Measurements from ENCODE around the gene NRF1. TPM values are rescaled to one million over a fixed set of nuclear protein-coding genes. Genes with fewer than 3 reads are reported as not detected.

The NRF1 gene
- total RNA-seq, 1 donor from 2014 or later: 19.3 TPM

DNA sequence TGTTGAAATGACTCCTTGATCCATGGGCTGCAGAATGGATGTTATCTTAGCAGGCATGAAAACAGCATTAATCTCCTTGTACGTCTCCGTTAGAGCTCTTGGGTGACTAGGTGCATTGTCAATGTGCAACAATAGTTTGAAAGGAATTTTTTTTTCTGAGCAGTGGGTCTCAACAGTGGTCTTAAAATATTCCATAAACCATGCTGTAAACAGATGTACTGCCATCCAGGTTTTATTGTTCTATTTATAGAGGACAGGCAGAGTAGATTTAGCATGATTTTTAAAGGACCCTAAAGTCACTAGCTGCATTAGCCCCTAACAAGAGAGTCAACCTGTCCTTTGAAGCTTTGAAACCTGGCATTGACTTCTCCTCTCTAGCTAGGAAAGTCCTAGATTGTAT is 64.0 kb downstream of the NRF1 start:
- H3K9me3 ChIP-seq: no peaks in the 10 kb centered on the region
- no peak overlapping the region for H3K4me3 ChIP-seq
- ATAC-seq: no peak
- DNase-seq: no peak
- H3K27ac ChIP-seq: no peak overlapping the region
- TF ChIP-seq, protein P1, sequence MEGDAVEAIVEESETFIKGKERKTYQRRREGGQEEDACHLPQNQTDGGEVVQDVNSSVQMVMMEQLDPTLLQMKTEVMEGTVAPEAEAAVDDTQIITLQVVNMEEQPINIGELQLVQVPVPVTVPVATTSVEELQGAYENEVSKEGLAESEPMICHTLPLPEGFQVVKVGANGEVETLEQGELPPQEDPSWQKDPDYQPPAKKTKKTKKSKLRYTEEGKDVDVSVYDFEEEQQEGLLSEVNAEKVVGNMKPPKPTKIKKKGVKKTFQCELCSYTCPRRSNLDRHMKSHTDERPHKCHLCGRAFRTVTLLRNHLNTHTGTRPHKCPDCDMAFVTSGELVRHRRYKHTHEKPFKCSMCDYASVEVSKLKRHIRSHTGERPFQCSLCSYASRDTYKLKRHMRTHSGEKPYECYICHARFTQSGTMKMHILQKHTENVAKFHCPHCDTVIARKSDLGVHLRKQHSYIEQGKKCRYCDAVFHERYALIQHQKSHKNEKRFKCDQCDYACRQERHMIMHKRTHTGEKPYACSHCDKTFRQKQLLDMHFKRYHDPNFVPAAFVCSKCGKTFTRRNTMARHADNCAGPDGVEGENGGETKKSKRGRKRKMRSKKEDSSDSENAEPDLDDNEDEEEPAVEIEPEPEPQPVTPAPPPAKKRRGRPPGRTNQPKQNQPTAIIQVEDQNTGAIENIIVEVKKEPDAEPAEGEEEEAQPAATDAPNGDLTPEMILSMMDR (IDR thresholded peaks at IDR 0.05): no peak
- H3K36me3 ChIP-seq: peaks cover 46% of the 10 kb centered on the region
- no peaks in the 10 kb centered on the region for H3K27me3 ChIP-seq
- intact Hi-C loops (cut with DNase I): no loop called here
- H3K4me1 ChIP-seq: no peaks in the 10 kb centered on the region

DNA sequence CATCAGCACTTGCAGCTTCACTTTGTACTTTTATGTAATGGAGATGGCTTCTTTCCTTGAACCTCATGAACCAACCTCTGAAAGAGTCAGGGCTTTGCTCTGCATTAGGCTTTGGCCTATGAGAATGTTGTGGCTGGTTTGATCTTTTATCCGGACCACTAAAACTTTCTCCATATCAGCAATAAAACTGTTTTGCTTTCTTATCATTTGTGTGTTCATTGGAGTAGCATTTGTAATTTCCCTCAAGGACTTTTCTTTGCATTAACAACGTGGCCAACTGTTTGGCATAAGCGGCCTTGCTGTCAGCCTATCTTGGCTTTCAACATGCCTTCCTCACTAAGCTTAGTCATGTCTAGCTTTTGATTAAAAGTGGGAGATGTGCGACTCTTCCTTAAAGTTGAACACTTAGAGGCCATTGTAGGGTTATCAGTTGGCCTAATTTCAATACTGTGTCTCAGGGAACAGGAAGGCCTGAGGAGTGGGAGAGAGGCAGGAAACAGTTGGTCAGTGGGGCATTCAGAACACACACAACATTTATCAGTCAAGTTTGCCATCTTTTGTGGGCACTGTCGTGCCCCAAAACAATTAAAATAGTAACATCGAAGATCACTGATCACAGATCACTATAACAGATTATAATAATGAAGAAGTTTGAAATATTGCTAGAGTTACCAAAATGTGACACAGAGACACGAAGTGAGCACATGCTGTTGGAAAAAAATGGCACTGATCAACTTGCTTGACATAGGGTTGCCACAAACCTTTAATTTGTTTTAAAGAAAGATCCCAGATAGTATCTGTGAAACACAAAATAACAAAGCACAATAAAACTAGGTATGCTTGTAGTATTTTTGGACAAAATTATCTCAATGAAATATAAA is 64.7 kb downstream of the NRF1 start:
- no peak for ATAC-seq
- H3K4me1 ChIP-seq: no peaks in the 10 kb centered on the region
- no peaks in the 10 kb centered on the region for H3K9me3 ChIP-seq
- no peak overlapping the region for H3K27ac ChIP-seq
- peaks cover 45% of the 10 kb centered on the region for H3K36me3 ChIP-seq
- no peak for DNase-seq
- no peaks in the 10 kb centered on the region for H3K27me3 ChIP-seq
- intact Hi-C loops (cut with DNase I): no loop called here
- H3K4me3 ChIP-seq: no peak overlapping the region
- TF ChIP-seq, protein P1 (IDR thresholded peaks at IDR 0.05): no peak

DNA sequence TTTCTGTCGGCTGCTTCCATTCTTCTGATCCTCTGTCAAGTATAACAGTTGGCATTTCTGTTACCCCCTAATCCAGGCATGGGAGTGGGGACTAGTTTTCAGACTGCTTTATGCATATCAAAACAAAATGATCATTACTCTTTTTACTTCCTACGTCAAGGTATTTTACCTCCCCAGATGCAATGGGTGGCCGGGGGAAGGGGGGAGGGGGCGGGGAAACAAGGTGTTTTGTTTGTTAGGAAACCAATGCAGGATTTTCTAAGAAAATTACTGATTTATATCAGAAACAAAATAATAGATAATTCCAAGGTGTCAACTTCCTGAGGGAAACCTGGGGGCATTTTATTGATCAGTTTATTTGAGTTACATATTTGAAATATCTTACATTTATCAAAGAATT is 66.3 kb downstream of the NRF1 start:
- Histone ChIP-seq H3K27me3 (no peaks in the 10 kb centered on the region), H3K36me3 (peaks cover 32% of the 10 kb centered on the region), H3K27ac (no peak overlapping the region), H3K4me3 (no peak overlapping the region), H3K9me3 (no peaks in the 10 kb centered on the region), H3K4me1 (no peaks in the 10 kb centered on the region)
- intact Hi-C loops (cut with DNase I): no loop called here
- TF ChIP-seq, protein P1 (IDR thresholded peaks at IDR 0.05): no peak
- DNase-seq (no peak), ATAC-seq (no peak)

DNA sequence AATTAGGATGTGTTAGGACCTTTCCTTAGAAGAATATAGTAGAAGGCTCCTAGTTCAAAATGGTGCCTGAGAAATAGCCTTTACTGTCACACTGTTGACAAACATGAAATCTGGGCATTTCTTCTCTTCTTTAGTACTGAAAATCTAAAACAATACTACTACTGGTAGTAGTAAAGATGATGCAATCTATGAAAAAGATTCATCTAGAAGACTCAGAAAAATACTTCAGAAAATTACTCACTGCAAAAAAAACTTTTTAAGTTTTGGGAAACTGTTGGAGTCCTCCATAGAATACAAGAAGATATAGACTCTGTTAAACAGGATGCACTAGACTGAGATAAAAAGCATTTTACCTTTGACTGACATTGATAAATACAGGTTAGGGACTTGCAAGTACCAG is 67.1 kb downstream of the NRF1 start:
- TF ChIP-seq, protein P1 (IDR thresholded peaks at IDR 0.05): no peak
- H3K27ac ChIP-seq: no peak overlapping the region
- DNase-seq (no peak), ATAC-seq (no peak)
- intact Hi-C loops (cut with DNase I): no loop called here
- no peak overlapping the region for H3K4me3 ChIP-seq
- no peaks in the 10 kb centered on the region for H3K27me3 ChIP-seq
- H3K36me3 ChIP-seq: peaks cover 28% of the 10 kb centered on the region
- H3K4me1 ChIP-seq: no peaks in the 10 kb centered on the region
- no peaks in the 10 kb centered on the region for H3K9me3 ChIP-seq

DNA sequence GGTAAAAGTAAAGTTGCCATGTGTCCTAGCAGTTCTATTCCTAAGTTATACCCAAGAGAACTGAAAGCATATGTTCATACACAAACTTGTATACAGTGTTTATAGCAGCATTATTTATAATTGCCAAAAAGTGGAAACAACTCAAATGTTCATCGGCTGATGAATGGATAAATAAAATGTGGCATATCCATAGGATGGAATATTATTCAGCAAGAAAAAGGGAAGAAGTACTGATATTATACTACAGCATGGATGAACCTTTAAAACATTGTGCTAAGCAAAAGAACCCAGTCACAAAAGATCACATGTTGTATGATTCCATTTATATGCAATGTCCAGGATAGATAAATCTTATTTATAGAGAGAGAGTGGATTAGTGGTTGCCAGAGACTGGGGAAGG is 68.9 kb downstream of the NRF1 start:
- no peak overlapping the region for H3K4me3 ChIP-seq
- H3K4me1 ChIP-seq: no peaks in the 10 kb centered on the region
- H3K9me3 ChIP-seq: no peaks in the 10 kb centered on the region
- ATAC-seq: no peak
- no peak for DNase-seq
- no peak overlapping the region for H3K27ac ChIP-seq
- H3K27me3 ChIP-seq: no peaks in the 10 kb centered on the region
- intact Hi-C loops (cut with DNase I): no loop called here
- TF ChIP-seq, protein P1 (IDR thresholded peaks at IDR 0.05): no peak
- H3K36me3 ChIP-seq: peaks cover 16% of the 10 kb centered on the region
